ENCODE data around the gene CDC6.

Gene CDC6

GRCh38 chr17:40311575-40311974 lies 23.9 kb downstream of the CDC6 start:
- no peak for DNase-seq (ENCODE audit: low read depth)

- no peak for DNase-seq (ENCODE audit: low read depth)
Measured at GRCh38 chr17:40312131-40312731, 24.6 kb downstream of the CDC6 start.

DNA sequence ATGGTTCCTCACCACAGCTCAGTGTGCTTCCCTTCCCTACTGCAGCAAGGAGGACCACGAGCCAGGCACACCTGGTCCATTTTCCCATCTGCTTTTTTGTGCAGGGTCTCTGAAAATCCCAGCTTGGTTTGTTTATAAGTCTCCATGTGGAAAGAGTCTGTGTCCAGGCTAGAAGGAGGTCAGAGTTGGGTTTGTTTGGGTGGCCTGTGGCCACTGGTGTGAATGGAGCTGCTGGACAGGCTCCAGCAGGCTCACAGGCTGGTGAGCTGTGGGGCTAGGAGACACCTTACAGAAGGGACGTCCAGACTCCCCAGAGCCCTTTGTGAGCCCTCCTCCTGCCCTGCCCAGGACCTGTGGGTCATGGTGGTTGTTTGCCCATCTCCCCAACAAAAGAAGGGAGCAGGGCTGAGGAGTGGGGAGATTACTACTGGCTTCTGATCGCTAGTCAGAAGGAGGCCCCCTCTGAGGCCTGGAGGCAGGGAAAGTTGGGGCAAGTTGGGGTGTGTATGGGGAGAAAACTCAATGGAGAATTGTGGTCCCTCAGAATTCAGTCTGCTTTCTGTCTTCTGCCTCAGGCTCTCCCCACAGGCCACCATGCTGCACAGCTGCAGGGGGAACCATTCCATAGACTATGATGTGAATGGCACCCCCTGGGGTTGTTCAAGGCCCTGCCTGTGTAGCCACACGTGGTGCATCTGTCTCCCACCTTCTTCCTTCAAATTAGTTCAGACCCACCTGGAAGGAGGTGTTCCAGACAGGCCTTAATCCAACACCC lies 25.4 kb downstream of the CDC6 start:
- DNase-seq (ENCODE audit: low read depth): no peak

DNA sequence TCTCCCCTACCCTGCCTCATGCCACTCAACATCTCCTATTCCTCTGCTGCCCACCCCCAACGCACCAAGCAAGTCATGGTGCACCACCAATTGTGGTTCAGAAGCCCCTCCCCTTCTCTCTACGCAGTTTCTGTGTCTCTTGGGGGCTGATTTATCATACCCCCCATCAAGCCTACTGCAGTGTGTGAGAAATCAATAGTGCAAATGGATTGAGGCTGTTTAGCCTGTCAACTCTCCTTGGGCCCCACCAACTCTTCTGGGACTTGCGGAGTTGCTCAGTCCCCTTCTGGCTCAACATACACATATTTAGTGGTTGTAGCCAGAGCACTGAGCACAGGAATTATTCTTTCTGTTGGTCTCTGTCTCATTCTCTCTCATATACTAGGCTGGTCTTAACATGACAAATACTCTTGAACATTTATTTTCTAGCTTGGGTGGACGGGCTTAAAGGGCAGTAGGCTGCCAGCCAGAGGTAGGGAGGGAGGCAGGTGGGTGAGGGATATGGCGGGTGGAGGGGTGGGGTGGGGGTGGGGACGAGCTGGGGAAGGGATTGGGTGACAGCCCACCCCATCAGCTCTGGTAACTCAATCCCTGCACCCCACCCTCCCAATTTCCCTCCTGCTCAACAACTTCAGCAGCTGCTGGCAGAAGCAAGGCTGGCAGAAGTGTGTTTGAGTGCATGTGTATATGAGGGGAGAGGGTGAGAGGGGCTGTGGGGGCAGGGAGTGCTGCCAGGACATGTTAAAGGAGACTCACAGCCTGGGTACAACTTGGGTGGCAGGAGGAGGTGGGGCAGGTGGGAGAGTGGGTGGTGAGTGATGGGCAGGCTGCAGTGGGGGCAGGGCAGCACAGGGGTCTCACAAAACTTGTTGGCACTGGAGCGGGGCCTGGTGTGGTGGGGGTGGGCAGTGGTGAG lies 26.2 kb downstream of the CDC6 start:
- DNase-seq (ENCODE audit: low read depth): no peak

DNA sequence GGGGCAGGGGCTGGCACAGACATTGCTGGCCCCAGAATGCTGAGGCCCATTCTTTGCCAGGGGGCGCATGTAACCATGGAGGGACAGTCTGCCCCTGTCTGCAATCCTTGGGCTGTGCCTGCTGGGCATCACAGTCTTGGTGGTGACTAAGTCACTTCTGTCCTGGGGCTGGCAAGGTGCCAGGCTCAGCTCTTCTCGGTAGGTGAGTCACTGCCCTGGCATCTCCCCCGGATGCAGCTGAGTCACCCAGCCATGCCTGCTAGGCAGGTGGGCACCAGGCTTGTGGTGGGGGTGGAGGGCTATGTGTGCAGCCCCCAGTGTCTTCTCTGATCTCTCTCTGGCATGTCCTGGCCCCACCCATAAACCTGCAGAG lies 26.9 kb downstream of the CDC6 start:
- DNase-seq (ENCODE audit: low read depth): peak; percentile 99

DNA sequence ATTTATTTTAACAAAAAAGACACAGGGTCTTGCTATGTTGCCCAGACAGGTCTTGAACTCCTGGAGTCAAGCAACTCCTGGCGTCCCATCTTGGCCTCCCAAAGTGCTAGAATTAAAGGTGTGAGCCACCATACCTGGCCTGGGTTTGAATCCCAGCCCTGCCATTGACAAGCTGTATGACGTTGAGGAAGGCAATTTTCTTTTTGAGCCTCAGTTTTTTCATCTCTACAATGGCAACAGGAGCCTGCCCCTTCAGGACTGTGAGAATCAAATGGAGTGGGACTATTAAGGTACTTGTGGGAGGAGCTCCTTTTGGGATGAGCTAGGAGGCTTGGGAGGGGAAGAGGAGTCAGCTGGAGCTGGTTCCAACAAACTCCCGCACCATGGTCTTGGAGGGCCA lies 27.5 kb downstream of the CDC6 start:
- DNase-seq (ENCODE audit: low read depth): no peak

GRCh38 chr17:40315678-40316570 lies 28.2 kb downstream of the CDC6 start:
- no peak for DNase-seq (ENCODE audit: low read depth)

GRCh38 chr17:40316571-40317344 lies 29.1 kb downstream of the CDC6 start:
- DNase-seq (ENCODE audit: low read depth): peak; percentile 90

DNA sequence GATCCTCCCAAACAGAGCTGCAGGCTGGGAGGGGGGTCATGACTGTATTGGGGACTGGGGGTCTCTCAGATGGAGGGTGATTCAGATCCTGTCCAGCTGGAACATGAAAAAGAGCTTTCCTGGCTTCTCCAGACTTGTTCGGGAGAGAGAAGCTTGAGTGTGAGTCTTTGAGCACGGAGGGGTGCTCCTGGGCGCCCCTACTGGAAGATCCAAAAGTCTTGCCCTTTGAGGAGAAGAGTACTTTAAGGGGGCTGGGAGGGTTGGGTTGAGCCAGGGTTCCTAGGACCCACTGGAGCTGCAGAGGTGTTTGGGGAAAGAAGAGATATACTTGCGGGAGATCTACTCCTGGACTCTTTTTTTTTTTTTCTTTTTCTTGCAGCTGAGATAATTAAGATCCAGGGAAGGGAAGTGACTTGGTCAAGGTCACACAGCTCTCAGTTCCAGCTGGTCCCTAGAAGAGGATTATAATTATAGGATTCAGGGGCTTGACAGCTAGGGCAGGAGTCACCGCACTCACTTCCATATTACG lies 29.7 kb downstream of the CDC6 start:
- peak; percentile 87 for DNase-seq (ENCODE audit: low read depth)

- DNase-seq (ENCODE audit: low read depth): peak; percentile 98
Measured at GRCh38 chr17:40317880-40318829, 30.5 kb downstream of the CDC6 start.

DNA sequence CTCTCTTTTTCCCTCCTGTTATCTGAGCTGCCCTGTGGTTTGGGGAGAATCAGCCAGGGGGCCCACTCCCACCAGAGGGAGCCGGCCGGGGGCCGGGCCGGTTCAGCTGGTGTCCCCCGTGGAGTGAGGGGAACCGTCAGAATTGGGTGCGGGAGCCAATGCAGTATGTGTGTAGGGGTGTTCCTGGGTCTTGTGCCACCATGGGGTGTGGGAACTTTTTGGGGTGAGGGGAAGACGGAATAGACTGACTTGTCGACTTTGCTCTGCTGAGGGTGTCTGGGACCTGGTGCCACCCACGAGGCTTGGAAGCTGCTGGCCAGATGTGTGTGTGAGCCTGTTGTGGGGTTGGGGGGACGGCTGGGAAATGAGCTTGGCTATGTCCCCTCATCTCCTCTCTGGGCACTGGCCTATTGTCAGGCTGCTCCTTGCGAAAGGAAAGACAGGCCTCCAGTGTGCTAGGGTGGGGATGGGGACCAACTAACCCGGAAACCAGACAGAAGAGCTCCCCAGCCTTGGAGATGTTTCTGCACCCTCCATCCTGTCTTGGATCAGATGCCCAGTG lies 31.2 kb downstream of the CDC6 start:
- DNase-seq (ENCODE audit: low read depth): peak; percentile 44

DNA sequence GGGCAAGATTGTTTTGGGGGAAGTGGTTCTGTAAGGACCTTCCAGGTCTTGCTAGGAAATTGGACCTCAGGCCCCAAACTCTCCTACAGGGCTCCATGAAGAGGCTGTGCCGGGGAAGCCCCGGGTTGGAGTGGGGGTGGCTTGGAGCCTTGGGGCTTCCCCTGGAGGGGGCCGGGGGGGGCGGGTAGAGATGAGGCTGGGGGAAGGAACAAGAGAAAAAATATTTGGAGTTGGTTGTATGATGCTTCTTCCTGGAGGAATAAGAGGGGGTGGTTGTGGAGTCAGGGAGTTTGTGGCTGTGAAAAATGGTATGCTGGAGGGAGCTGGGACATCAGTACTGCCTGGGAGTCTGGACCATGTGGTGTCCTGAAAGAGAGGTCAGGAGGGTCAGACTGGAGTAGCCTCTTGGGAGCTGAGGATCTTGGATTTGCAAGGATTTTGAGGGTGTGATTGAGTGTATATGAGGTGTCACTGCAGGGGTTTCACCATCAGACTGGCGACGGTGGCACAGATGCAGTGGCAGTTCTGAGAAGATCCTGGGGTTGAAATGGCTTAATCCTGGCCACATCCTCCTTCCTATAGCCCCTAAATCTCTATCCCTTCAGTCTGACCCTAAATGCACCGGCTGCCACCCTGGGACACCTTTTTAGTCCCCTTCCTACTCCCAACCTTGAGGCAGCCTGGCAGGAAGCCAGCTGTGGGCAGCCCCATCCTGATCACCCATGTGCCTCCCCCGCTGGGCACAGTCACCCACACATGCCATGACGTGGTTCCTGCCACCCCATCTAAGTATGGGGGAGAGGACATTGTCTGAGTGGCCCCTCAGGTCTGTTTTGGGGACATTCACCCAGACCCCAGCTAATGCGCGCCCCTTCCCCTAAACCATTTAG lies 32.2 kb downstream of the CDC6 start:
- DNase-seq (ENCODE audit: low read depth): no peak

DNA sequence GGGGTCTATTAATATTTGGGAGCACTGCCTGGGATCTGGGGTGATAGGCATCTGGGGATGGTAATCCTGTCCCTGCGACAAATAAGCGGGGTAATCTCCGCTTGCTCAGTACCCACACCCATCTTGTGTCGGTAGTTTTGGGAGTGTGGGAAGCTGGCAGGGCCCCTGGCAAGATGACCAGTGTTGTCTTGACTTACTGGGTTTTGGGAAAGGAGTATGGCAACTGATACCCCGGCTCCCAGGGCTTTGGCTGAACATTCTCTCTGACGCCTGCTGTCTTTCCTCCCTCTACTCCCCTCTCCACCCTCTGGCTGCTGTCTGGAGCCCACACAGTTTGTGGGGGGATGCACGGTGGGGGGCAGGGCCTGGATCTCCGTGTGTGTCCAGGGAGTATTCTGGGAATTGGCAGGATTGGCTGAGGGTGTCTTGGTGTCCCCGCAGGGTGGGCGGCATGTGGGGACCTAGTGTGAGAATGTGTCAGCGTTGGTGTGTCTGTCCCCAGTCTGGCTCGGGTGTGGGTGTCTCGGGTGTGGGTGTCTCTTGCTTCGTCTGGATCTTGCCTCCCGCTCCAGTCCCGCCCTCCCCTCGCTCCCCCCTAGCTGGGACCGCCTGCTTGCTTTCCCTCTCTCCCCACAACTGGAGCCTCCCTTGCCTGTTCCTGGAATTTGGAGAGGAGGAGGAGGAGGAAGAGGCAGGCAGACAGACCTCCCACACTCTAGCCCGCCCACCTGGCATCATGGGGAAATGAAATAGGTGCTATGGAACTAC lies 33.3 kb downstream of the CDC6 start:
- no peak for DNase-seq (ENCODE audit: low read depth)

GRCh38 chr17:40321524-40321929 lies 33.8 kb downstream of the CDC6 start:
- no peak for DNase-seq (ENCODE audit: low read depth)

- no peak for DNase-seq (ENCODE audit: low read depth)
Measured at GRCh38 chr17:40321961-40322357, 34.3 kb downstream of the CDC6 start.

GRCh38 chr17:40322358-40323315 lies 35.0 kb downstream of the CDC6 start:
- DNase-seq (ENCODE audit: low read depth): peak; percentile 92

Data from ELR (cell line).